Endothelial cell of umbilical vein (primary cell): ENCODE data around the gene SLCO2B1. TPM values are rescaled to one million over a fixed set of nuclear protein-coding genes. Genes with fewer than 3 reads are reported as not detected.
"Not testable (repeated sequence)": the region's sequence is repeated elsewhere in the genome, so short reads cannot be mapped to it uniquely, and the experiment has no call there.

Experiments used
- BruUV-seq: library from RNA; stranded (reverse); fragments of 400-500 nt; replicated peaks from 2 replicates; lab custom pipeline; 2021; lab: Mats Ljungman, UMichigan
- CTCF ChIA-PET: fragments of 300-600, 350-600 bp; sonication (Branson Sonifier 250); formaldehyde crosslinking; loops from one replicate; lab custom pipeline; 2021; ENCODE audit warnings: antibody characterized with exemption, inconsistent platforms; lab: Charles Lee
- POLR2A ChIA-PET: fragments of 300-600, 350-600 bp; sonication (Branson Sonifier 250); formaldehyde crosslinking; loops from one replicate; lab custom pipeline; 2021; ENCODE audit warnings: antibody characterized with exemption, inconsistent platforms; lab: Charles Lee
- DNase-seq: peaks from one replicate; pipeline ENCODE4 v3.0.0-alpha.2; 2011; ENCODE audit warnings: low read depth, low spot score
- FAIRE-seq: peaks from 2 replicates; lab custom pipeline; 2011; peaks lifted over from hg19 to GRCh38; lab: Jason Lieb, UNC
- H2AFZ ChIP-seq: 2 replicates; pipeline ENCODE4 v1.6.0; 2012; ENCODE audit warnings: low read depth, low read length, control low read depth, inconsistent platforms
- H3K27ac ChIP-seq: 2 replicates; pipeline ENCODE4 v1.5.1; 2011; ENCODE audit warnings: low read depth, mild to moderate bottlenecking, control low read depth, low read length, moderate library complexity; ENCODE audit not compliant: insufficient read depth
- H3K27me3 ChIP-seq, 2 experiments: 2 replicates each; pipeline versions ENCODE4 v1.6.0 to v1.6.1; 2011; ENCODE audit warnings: low read length in 2 of 2, mixed read lengths in 1 of 2; ENCODE audit not compliant: control insufficient read depth in 2 of 2, insufficient read depth in 2 of 2
- H3K36me3 ChIP-seq, 2 experiments: 2 replicates in 1 of 2; 3 replicates in 1 of 2; pipeline ENCODE4 v1.5.1; 2011; ENCODE audit warnings: low read length in 2 of 2, mild to moderate bottlenecking in 1 of 2, moderate library complexity in 1 of 2; ENCODE audit not compliant: control insufficient read depth in 2 of 2, insufficient read depth in 2 of 2; ENCODE audit errors: extremely low read depth in 1 of 2
- H3K4me1 ChIP-seq: 3 replicates; pipeline ENCODE4 v1.5.1; 2011; ENCODE audit warnings: mild to moderate bottlenecking, low read length; ENCODE audit not compliant: control insufficient read depth, insufficient read depth; ENCODE audit errors: extremely low read depth
- H3K4me2 ChIP-seq: 2 replicates; pipeline ENCODE4 v1.6.1; 2011; ENCODE audit warnings: low read length, control low read depth, mixed read lengths; ENCODE audit not compliant: insufficient read depth
- H3K4me3 ChIP-seq, 3 experiments: fragments of 200-600 bp in 1 of 3; sonication (generic), shearing (Covaris generic) in 1 of 3; replicated peaks in 1 of 3; 2 replicates each; pipeline ENCODE4 v1.5.1; 2011 to 2016; ENCODE audit warnings: control low read depth in 3 of 3, low read length in 3 of 3, mild to moderate bottlenecking in 2 of 3, inconsistent platforms in 1 of 3, low read depth in 1 of 3, moderate library complexity in 1 of 3; ENCODE audit not compliant: insufficient read depth in 1 of 3
- H3K79me2 ChIP-seq: 2 replicates; pipeline ENCODE4 v1.6.0; 2012; ENCODE audit warnings: low read length, inconsistent platforms; ENCODE audit not compliant: control insufficient read depth, insufficient read depth
- H3K9ac ChIP-seq: replicated peaks from 2 replicates; pipeline ENCODE3; 2011; ENCODE audit warnings: low read length, control low read depth; ENCODE audit not compliant: insufficient read depth; ENCODE audit errors: extremely low read depth
- H3K9me1 ChIP-seq: replicated peaks from 3 replicates; pipeline ENCODE4 v1.6.0; 2011; ENCODE audit warnings: mild to moderate bottlenecking, low read length; ENCODE audit not compliant: control insufficient read depth, insufficient read depth; ENCODE audit errors: extremely low read depth
- H3K9me3 ChIP-seq: replicated peaks from 2 replicates; pipeline ENCODE4 v1.5.1; 2012; ENCODE audit warnings: low read length, inconsistent platforms; ENCODE audit not compliant: control insufficient read depth, insufficient read depth
- H4K20me1 ChIP-seq: replicated peaks from 2 replicates; pipeline ENCODE3; 2011; ENCODE audit warnings: mild to moderate bottlenecking, low read length; ENCODE audit not compliant: control insufficient read depth, insufficient read depth; ENCODE audit errors: extremely low read depth
- EZH2 ChIP-seq: IDR thresholded peaks from 2 replicates; pipeline ENCODE4 v1.6.1; 2012; ENCODE audit warnings: borderline replicate concordance, low read depth, mild to moderate bottlenecking, moderate library complexity, low read length, inconsistent platforms; ENCODE audit not compliant: severe bottlenecking
- FOS ChIP-seq: IDR thresholded peaks from 2 replicates; pipeline ENCODE4 v1.6.1; 2011; ENCODE audit warnings: mild to moderate bottlenecking, low read length, moderate library complexity, borderline replicate concordance; ENCODE audit not compliant: insufficient read depth
- GATA2 ChIP-seq: IDR thresholded peaks from 2 replicates; pipeline ENCODE4 v1.7.0; 2011; ENCODE audit warnings: low read depth, mild to moderate bottlenecking, moderate library complexity, mixed read lengths, low read length; ENCODE audit not compliant: insufficient read length, insufficient read depth
- JUN ChIP-seq: IDR thresholded peaks from 2 replicates; pipeline ENCODE4 v1.6.1; 2011; ENCODE audit warnings: borderline replicate concordance, low read depth; ENCODE audit not compliant: insufficient read length, insufficient read depth
- MYC ChIP-seq: IDR thresholded peaks from one replicate; pipeline ENCODE4 v1.6.1; 2011; ENCODE audit warnings: mild to moderate bottlenecking, low read depth, low read length
- POLR2A ChIP-seq: IDR thresholded peaks from 2 replicates; pipeline ENCODE4 v1.6.1; 2012; ENCODE audit warnings: low read depth, mild to moderate bottlenecking, control low read depth, low read length
- POLR2AphosphoS5 ChIP-seq: IDR thresholded peaks from 2 replicates; pipeline ENCODE4 v1.6.1; 2012; ENCODE audit warnings: low read depth, mild to moderate bottlenecking, control low read depth, low read length, moderate library complexity; ENCODE audit not compliant: insufficient read depth
- dilution Hi-C: fragments of 300-500 bp; cut with MboI; formaldehyde crosslinking; loops from one replicate; pipeline ENCODE4 v1.15.0; 2019; ENCODE audit warnings: low sequenced_read_pairs; ENCODE audit not compliant: extremely low pct_ligation_motif_present
- intact Hi-C: fragments of 100-400 bp; cut with micrococcal nuclease; formaldehyde crosslinking; loops from one replicate; pipeline ENCODE4 v1.10.0; 2022
- polyA plus RNA-seq, 4 experiments: library from polyadenylated mRNA; depleted of rRNA in 3 of 4; stranded (reverse) in 3 of 4; unstranded in 1 of 4; fragments of >200 nt; gene quantifications; 2 replicates each; pipeline versions ENCODE4 v1.2.1 to v1.2.3, GENCODE V29; 2011 to 2012; ENCODE audit warnings: missing spikeins in 1 of 4
- total RNA-seq: library from RNA; stranded (reverse); gene quantifications from 2 replicates; pipeline ENCODE4 v1.2.3, GENCODE V29; 2021
- TF ChIP-seq, protein P1 (sequence below), 2 donors: IDR thresholded peaks; 1 replicate in 1 of 2; 2 replicates in 1 of 2; pipeline ENCODE4 v1.5.1; 2011; ENCODE audit warnings: low read length in 2 of 2, mild to moderate bottlenecking in 2 of 2, moderate library complexity in 2 of 2, control low read depth in 1 of 2, inconsistent platforms in 1 of 2, low read depth in 1 of 2; ENCODE audit not compliant: insufficient read depth in 1 of 2; ENCODE audit errors: extremely low read depth in 1 of 2
- TF ChIP-seq, protein P2 (sequence below): IDR thresholded peaks from 2 replicates; pipeline ENCODE4 v1.6.1; 2011; ENCODE audit not compliant: insufficient read depth, insufficient read length

SLCO2B1 gene
- total and polyA plus RNA-seq, 2 donors (not counting 3 experiments of a cell fraction or from before 2014, with no cell fraction given), result 0.04 TPM; not detected in 1

GRCh38 chr11:75105967-75106681 lies 44.8 kb upstream of the SLCO2B1 start:
- H3K4me3 ChIP-seq, H4K20me1 ChIP-seq, FAIRE-seq, H3K9me3 ChIP-seq, POLR2A ChIA-PET, H3K4me1 ChIP-seq, H3K9me1 ChIP-seq, H3K79me2 ChIP-seq, DNase-seq, H3K9ac ChIP-seq, H3K4me2 ChIP-seq, H3K27ac ChIP-seq, dilution Hi-C loops, H3K27me3 ChIP-seq, intact Hi-C loops, BruUV-seq, H3K36me3 ChIP-seq, H2AFZ ChIP-seq: not testable (repeated sequence)
- CTCF ChIA-PET, result interaction anchor here (0.7 to 1.1 kb wide), 3 partner anchors 28 to 83 kb away, joined by 3 to 5 read pairs (median 3); no protein-coding TSS in a partner anchor

GRCh38 chr11:75107187-75107586 lies 43.7 kb upstream of the SLCO2B1 start:
- Histone ChIP-seq H3K4me3 (no peak overlapping the region), H3K9ac (no peak overlapping the region), H3K27ac (no peak overlapping the region), H3K27me3 (peaks cover 2 to 3% of the 10 kb centered on the region in 2 experiments), H3K36me3 (no peaks in the 10 kb centered on the region), H2AFZ (no peak overlapping the region), H3K4me2 (no peak overlapping the region), H3K79me2 (no peaks in the 10 kb centered on the region), H3K9me1 (no peaks in the 10 kb centered on the region), H3K4me1 (peaks cover 2% of the 10 kb centered on the region), H4K20me1 (no peaks in the 10 kb centered on the region), H3K9me3 (no peaks in the 10 kb centered on the region)
- dilution Hi-C loops, result no loop called here
- intact Hi-C loops, result no loop called here
- POLR2A ChIA-PET, result no interaction called here
- TF ChIP-seq EZH2, result no peak
- no peak for TF ChIP-seq JUN
- TF ChIP-seq, protein P1, sequence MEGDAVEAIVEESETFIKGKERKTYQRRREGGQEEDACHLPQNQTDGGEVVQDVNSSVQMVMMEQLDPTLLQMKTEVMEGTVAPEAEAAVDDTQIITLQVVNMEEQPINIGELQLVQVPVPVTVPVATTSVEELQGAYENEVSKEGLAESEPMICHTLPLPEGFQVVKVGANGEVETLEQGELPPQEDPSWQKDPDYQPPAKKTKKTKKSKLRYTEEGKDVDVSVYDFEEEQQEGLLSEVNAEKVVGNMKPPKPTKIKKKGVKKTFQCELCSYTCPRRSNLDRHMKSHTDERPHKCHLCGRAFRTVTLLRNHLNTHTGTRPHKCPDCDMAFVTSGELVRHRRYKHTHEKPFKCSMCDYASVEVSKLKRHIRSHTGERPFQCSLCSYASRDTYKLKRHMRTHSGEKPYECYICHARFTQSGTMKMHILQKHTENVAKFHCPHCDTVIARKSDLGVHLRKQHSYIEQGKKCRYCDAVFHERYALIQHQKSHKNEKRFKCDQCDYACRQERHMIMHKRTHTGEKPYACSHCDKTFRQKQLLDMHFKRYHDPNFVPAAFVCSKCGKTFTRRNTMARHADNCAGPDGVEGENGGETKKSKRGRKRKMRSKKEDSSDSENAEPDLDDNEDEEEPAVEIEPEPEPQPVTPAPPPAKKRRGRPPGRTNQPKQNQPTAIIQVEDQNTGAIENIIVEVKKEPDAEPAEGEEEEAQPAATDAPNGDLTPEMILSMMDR (IDR thresholded peaks at IDR 0.05; ENCODE audit: extremely low read depth in 1 of 2, insufficient read depth in 1 of 2, low read depth in 1 of 2, low read length in 2 of 2), result no peak
- TF ChIP-seq POLR2AphosphoS5, result no peak
- TF ChIP-seq MYC, result no peak
- TF ChIP-seq, protein P2, sequence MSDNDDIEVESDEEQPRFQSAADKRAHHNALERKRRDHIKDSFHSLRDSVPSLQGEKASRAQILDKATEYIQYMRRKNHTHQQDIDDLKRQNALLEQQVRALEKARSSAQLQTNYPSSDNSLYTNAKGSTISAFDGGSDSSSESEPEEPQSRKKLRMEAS, result no peak
- TF ChIP-seq POLR2A, result no peak
- no peak for TF ChIP-seq GATA2
- no peak for TF ChIP-seq FOS
- CTCF ChIA-PET, result interaction anchor here (0.7 kb wide), 1 partner anchor 84 kb away, joined by 3 read pairs; no protein-coding TSS in a partner anchor
- BruUV-seq, result no TSS peak
- no peak for FAIRE-seq
- DNase-seq, result no peak
